ENCODE measurements around the gene CBFA2T3.

CBFA2T3 gene

GRCh38 chr16:88976366-88977017 is 515 bp downstream of the CBFA2T3 start:
- DNase-seq (ENCODE audit: low read depth) = no peak

- DNase-seq (ENCODE audit: low read depth) = no peak
These were observed 1.4 kb downstream of the CBFA2T3 start for GRCh38 chr16:88975511-88976061.

GRCh38 chr16:88974916-88975215 is 2.1 kb downstream of the CBFA2T3 start:
- no peak for DNase-seq (ENCODE audit: low read depth)

DNA sequence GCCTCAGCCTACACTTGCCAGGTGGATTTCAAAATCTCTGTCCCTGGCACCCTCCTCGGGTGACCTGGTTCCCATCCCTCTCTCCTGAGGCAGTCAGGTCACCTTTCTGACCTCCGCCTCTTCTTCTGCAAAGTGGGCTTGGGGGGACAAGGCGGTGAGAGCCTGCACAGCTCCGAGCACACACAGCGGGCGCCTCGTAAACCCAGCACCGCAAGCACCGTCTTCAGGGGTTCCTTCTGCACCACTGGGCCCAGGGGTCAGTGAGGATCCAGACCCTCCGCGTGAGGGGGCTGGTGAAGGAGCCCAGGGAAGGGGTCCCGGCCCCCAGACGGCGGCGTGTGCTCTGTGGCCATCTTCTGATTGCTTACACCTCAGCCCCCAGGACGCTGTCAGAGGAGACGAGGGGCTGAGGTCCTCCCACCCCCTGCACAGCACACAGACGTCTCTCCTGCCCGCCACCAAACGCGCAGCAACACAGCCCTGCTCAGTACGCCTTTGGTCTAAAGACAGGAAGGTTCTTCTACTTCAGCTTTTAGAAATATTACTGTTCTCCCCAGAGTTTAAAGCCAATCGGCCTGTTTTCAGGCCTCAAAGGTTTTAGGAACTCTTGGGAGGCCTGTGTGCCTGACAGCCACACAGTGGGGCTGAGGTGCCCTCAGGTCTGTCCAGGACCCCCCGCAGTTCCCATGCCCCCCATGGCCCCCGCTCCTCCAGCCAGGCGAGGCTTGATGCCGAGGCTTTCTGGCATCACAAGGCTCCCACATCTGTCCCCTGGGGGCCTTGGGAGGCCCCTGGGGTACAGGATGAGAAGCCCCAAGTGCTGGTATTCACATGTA is 2.7 kb downstream of the CBFA2T3 start:
- no peak for DNase-seq (ENCODE audit: low read depth)

DNA sequence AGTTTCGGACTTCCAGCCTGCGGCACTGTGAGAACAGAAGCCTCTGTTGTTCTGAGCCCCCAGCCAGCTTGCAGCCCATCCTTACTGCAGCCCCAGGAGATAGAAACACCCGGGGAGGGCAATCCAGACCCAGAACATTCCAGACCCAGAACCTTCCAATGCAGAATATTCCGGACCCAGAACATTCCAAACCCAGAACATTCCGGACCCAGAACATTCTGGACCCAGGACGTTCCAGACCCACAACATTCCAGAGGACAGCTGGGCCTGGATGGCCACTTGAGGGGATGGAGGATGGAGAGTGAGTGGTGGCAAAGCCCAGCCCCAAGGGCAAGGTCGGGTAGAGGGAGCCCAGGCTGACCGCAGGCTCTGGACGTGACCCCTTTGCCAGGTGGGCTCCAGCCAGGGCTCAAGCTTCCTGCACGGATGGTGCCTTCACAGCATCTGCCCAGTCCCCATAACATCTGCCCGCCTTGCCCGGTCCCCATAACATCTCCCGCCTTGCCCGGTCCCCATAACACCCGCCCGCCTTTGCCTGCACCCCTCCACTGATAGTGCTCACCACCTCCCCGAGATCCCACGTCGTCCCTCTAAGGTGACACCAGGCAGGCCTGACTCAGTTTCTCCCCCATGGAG is 3.5 kb downstream of the CBFA2T3 start:
- no peak for DNase-seq (ENCODE audit: low read depth)

- DNase-seq (ENCODE audit: low read depth) = no peak
These were observed 4.0 kb downstream of the CBFA2T3 start for GRCh38 chr16:88973007-88973410.

DNA sequence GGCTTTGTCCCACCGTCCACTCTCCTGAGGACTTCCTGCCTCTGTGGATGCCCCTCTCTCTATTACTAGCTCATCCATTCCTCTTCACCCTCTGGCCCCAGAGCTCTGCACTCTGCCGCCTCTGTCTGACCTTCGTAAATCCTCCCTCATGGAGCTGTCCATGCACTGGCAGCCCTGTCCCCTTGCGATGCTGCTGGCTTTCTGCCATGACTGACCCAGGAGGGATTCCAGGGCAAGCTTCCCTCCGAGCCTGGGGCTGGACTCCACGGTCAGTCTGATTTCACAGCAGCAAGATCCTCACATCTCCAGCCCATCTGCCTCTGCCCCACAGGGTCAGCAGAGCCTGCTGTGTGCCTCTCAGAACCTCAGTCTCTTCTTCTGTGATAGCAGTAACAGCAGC is 4.7 kb downstream of the CBFA2T3 start:
- no peak for DNase-seq (ENCODE audit: low read depth)

DNA sequence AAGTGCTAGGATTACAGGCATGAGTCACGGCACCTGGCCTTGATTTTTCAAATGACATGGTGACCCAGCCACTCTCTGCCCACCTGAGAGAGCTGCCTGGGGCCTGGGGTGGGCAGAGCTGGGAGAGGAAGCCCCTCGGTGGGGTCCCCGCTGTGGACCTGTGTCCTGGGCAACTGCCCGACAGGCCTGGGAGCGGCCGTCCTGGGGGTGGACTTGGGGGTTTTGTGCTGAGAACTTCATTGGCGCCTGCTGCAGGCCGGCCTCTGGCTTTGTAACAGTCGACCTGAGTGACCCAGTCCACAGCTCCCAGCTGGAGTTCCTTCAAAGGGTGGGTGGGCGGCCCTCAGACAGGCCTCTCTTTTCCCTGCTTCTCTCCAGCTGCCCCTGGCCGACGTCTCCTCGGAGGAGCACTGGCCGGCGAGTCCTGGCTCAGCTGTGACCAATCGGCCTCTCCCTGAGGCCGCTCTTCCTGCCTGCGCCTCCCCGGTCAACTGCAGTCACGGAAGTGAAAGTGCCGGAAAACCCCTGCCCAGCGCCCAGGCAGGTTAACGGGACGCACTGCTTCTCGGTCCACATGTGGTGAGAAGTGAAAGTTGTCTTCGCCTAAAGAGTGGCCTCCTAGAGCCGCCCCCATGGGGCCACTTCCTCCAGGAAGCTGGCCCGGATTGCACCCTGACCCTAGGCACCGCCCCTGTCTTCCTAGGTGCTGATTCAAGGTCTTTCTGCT is 5.5 kb downstream of the CBFA2T3 start:
- DNase-seq (ENCODE audit: low read depth) = no peak

GRCh38 chr16:88970539-88971065 is 6.4 kb downstream of the CBFA2T3 start:
- no peak for DNase-seq (ENCODE audit: low read depth)

DNA sequence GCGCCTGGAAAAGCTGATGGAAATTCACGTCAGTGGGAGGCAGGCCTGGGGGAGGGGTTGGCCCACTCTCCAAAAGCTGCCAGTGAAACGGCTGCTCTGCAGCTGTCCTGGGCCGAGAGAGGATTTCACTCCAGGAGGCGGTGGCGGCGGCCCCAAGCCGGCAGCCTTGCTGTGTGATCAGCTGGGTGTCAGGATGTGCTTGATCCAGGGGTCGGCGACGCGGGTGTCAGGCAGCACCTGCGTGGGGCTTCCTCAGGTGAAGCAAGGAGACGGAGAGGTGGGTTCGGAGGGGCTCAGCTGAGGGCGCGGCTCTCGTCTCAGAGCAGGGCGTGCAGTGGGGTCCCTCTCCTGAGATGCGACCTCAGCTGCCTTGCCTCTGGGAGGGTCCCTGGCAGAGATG is 7.0 kb downstream of the CBFA2T3 start:
- DNase-seq (ENCODE audit: low read depth) = no peak

GRCh38 chr16:88969361-88969831 is 7.6 kb downstream of the CBFA2T3 start:
- no peak for DNase-seq (ENCODE audit: low read depth)

GRCh38 chr16:88968589-88969280 is 8.3 kb downstream of the CBFA2T3 start:
- no peak for DNase-seq (ENCODE audit: low read depth)

DNA sequence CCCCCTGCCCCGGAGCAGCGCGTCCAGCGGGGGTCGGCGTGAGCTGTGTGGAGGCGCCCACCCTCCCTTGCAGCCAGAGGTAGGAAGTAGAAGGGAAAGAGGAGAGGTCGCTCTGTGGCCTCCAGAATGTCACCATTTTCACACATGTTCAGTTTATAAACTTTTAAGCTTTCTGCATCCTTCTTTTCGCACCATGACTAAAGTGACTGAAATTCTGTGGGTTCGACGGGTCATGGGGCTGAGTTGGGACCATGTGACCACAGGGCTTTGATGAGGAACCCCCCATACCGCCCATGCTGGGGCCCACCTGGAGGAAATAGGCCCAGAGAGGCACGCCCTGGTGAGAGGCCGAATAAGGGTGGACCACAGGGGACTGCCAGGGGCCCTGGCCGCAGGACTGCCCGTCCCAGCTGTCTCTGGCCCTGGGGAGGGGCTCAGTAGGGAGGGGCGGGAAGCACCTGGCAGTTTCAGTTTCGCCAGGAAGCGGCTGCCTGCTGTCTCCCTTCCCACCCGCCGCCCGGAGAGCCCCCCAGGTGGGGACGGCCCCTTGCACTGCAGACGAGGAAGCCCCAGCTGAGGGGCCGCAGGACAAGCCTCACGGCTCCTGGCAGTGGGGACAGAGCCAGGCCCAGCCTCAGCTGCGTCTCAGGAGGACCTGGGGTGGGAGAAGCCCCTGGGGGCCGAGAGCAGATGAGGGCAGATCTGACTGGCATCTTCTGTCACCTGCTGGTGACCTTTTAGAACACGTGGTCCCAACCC is 9.0 kb downstream of the CBFA2T3 start:
- no peak for DNase-seq (ENCODE audit: low read depth)

DNA sequence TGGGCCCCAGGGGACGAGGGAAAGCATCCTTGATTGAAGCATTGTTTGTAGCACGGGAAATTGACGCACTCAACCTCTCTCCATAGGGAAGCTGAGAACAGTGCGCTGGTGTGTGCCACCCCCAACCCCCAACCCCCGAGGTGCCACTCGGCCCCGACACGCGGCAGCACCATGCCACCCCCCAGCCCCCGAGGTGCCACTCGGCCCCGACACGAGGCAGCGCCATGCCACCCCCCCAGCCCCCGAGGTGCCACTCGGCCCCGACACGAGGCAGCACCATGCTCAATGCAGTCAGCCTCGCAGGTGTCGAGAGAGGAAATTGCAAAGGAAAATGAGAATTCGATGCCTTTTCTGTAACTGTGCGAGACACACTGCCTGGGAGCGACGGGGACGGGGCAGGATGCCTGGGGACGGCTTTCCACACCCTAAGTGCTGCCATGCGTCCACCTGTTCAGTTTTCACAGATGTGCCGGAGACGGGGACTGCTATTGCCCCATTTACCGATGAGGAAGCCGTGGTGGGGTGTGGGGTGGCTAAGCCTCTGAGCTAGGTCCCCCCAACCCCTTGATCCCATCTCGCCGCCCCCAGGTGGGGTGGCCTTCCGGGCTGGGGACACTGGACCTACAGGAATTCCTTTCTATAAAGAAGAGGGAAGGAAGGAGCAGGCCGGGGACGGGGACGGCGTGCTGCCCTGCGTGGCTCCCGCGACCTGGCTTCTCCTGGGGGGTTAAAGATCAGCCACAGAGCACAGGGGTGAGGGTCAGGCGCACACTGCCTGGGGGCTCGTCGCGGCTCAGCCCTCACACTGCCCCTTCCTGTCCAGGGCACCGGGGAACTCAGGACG is 9.8 kb downstream of the CBFA2T3 start:
- DNase-seq (ENCODE audit: low read depth) = no peak

- DNase-seq (ENCODE audit: low read depth) = no peak
These were observed 11.1 kb downstream of the CBFA2T3 start for GRCh38 chr16:88965826-88966480.

GRCh38 chr16:88965411-88965810 is 11.6 kb downstream of the CBFA2T3 start:
- no peak for DNase-seq (ENCODE audit: low read depth)

GRCh38 chr16:88964636-88965035 is 12.4 kb downstream of the CBFA2T3 start:
- no peak for DNase-seq (ENCODE audit: low read depth)

DNA sequence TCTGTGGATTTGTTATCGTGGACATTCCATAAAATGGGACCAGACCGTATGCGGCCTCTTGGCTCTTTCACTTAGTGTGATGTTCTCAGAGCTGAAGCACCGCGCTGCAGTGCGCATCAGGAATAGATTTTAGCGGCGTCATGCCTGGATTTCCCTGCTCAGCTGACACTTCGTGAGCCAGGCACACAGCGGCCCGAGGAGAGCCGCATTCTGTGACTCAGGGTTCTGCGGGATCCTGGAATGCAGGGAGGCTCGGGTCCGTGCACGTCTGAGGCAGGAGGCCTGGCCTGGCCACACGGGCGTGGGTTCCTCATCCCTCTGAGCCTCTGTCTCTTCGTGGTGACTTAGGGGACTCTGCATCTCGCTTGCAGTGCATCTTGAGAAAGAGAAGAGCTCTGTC is 13.4 kb downstream of the CBFA2T3 start:
- DNase-seq (ENCODE audit: low read depth) = no peak

GRCh38 chr16:88962478-88963152 is 14.4 kb downstream of the CBFA2T3 start:
- DNase-seq (ENCODE audit: low read depth) = no peak

Measured in T-helper 22 cell (primary cell).